Bronchial epithelial cell (primary cell): ENCODE results near the gene ZNF345. TPM values are rescaled to one million over a fixed set of nuclear protein-coding genes. Genes with fewer than 3 reads are reported as not detected.

Experiments
- DNase-seq: peaks from one replicate; pipeline ENCODE4 v3.0.0-alpha.2; 2010; ENCODE audit warnings: low read depth
- FAIRE-seq: peaks from 2 replicates; lab custom pipeline; 2011; peaks lifted over from hg19 to GRCh38; lab: Jason Lieb, UNC
- H3K27me3 ChIP-seq: 2 replicates; pipeline ENCODE4 v1.5.1; 2011; ENCODE audit warnings: low read length; ENCODE audit not compliant: control insufficient read depth, insufficient read depth
- H3K36me3 ChIP-seq: 2 replicates; pipeline ENCODE4 v1.5.1; 2011; ENCODE audit warnings: low read length; ENCODE audit not compliant: control insufficient read depth, insufficient read depth
- H3K4me3 ChIP-seq: 2 replicates; pipeline ENCODE4 v1.5.1; 2011; ENCODE audit warnings: mild to moderate bottlenecking, low read depth, low read length, control low read depth
- total RNA-seq: library from RNA; depleted of rRNA; stranded (reverse); fragments of >200 nt; gene quantifications from 2 replicates; pipeline ENCODE4 v1.2.1, GENCODE V29; 2014
- TF ChIP-seq, protein P1 (sequence below): IDR thresholded peaks from 2 replicates; pipeline ENCODE4 v1.5.1; 2011; ENCODE audit warnings: mild to moderate bottlenecking, moderate library complexity, low read length, control low read depth, inconsistent platforms; ENCODE audit not compliant: insufficient read depth, severe bottlenecking

Gene ZNF345
- total RNA-seq, result 1.6 and 2.4 TPM in 2 replicates

DNA sequence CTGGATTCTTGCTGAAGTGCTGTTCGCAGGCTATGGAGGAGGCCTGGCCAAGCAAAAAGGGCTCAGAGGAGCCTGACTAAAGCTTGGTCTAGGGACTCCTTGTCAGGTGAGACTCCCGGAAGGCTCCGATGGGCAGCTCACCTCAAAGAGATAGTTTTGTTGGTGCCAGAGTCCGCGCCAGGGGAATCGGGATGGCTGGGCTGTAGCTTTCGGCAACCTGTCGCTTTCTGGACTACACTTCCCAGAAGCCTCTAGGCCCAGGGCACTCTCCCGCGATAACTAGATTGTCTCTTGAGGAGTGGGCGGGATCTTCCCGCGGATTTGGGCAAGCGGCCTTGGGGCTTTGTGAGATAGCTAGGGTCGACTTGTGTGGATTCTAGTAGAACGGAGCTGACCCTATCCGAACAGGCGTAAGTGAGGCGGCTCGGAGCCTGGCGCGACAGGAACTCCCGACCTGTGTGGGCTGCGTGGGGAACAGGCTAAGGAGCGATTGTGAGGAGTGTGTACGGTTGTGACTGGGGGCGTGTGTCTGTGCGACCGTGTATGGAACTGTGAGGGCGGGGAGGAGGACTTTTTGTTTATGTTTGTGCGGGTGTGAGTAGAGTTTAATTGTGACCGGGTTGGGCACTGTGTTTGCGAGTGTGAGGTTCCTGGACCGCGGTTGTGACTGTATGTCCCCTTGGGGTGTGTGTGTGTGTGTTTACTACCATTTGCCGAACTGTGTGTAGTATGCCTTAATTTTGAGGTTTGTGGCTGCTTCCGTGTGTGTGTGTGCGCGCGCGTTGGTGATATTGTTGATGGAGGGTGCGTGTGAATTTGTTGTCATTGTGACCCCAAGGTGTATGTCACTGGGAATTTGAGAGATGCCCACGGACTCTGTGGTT lies at the start of gene ZNF345:
Gene ZNF345, plus strand, starts transcription at position 318 of the 884 bp plus-strand sequence. CDS start 25,955 bp downstream, outside the sequence.
- DNase-seq, result peak; percentile 89
- Histone ChIP-seq H3K27me3 (no peaks in the 10 kb centered on the region), H3K36me3 (peaks cover 3% of the 10 kb centered on the region), H3K4me3 (peak within 1 kb of the TSS; percentile 83)
- TF ChIP-seq, protein P1, sequence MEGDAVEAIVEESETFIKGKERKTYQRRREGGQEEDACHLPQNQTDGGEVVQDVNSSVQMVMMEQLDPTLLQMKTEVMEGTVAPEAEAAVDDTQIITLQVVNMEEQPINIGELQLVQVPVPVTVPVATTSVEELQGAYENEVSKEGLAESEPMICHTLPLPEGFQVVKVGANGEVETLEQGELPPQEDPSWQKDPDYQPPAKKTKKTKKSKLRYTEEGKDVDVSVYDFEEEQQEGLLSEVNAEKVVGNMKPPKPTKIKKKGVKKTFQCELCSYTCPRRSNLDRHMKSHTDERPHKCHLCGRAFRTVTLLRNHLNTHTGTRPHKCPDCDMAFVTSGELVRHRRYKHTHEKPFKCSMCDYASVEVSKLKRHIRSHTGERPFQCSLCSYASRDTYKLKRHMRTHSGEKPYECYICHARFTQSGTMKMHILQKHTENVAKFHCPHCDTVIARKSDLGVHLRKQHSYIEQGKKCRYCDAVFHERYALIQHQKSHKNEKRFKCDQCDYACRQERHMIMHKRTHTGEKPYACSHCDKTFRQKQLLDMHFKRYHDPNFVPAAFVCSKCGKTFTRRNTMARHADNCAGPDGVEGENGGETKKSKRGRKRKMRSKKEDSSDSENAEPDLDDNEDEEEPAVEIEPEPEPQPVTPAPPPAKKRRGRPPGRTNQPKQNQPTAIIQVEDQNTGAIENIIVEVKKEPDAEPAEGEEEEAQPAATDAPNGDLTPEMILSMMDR, result no peak
- peak; percentile 83 for FAIRE-seq

DNA sequence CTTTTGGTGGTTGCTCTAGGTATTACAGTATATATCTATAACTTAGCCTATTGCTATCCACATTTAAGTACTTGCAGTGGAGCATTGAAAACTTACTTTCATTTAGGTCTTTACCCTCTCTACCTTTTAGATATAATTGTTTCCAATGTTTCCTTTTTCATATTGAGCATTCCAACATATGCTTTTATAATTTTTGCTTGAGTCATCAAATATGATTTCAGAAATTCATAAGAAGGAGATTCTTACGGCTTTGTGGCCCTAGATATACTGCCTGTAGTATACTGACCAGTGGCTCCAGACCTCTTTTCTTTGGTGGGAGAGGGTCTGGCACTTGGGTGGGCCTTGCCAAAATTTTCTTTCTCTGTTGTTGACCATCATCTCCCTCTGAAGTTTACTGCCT lies 45.3 kb upstream of the ZNF345 start:
- no peak for DNase-seq
- TF ChIP-seq, protein P1, result no peak
- no peaks in the 10 kb centered on the region for H3K27me3 ChIP-seq
- H3K4me3 ChIP-seq, result no peak overlapping the region
- no peaks in the 10 kb centered on the region for H3K36me3 ChIP-seq
- no peak for FAIRE-seq

DNA sequence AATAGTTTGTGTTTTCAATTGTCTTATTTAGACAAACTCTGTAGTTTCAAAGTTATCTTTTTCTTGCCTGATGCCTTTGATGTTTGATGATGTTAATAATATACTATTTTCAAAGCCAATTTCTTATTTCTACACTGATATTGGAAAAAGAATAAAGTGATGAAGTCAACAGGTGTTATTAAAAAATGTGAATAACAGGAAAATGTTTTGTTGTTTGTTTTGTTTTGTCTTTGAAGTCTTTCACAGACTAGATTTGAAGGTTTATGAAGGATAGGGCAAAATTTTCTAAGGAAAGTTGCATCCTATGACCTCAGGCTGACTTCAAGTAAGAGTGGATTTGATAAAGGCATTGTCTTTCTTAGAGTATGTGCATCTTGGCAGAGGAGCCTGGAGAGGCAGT lies 43.6 kb upstream of the ZNF345 start:
- no peaks in the 10 kb centered on the region for H3K27me3 ChIP-seq
- no peak for FAIRE-seq
- H3K4me3 ChIP-seq, result no peak overlapping the region
- H3K36me3 ChIP-seq, result no peaks in the 10 kb centered on the region
- DNase-seq, result no peak
- TF ChIP-seq, protein P1, result no peak

DNA sequence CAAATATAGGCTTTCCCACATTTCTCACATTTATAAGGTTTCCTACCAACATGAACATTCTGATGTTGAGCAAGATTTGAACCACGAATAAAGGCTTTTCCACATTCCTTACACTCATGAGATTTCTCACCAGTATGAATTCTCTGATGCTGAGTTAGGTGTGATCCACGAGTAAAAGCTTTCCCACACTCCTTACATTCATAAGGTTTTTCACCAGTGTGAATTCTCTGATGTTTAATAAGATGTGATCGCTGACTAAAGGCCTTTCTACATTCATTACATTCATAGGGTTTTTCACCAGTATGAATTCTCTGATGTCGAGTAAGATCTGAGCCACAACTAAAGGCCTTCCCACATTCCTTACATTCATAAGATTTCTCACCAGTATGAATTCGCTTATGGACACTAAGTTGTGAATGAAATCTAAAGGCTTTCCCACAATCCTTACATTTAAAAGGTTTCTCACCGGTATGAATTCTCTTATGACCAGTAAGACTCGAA lies 31.5 kb upstream of the ZNF345 start:
- H3K27me3 ChIP-seq, result no peaks in the 10 kb centered on the region
- DNase-seq, result no peak
- no peak overlapping the region for H3K4me3 ChIP-seq
- FAIRE-seq, result no peak
- peaks cover 6% of the 10 kb centered on the region for H3K36me3 ChIP-seq
- TF ChIP-seq, protein P1, result no peak

DNA sequence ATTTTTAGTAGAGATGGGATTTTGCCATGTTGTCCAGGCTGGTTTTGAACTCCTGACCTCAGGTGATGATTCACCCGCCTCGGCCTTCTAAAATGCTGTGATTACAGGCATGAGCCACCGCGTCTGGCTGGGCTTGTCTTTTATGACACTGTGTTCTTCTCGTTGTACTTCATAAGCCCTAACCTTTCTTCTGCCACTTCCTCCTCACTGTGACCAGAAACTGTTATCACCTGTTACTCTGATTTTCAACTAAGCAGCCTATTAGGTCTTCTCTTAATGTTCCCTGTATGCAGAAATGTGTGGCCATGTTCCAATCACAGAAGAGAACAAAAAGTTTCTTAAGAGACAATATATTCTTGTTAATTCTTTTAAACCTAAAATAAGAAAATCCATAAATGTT lies 28.9 kb upstream of the ZNF345 start:
- peaks cover 10% of the 10 kb centered on the region for H3K36me3 ChIP-seq
- no peaks in the 10 kb centered on the region for H3K27me3 ChIP-seq
- H3K4me3 ChIP-seq, result no peak overlapping the region
- FAIRE-seq (no peak), DNase-seq (no peak)
- TF ChIP-seq, protein P1, result no peak
